GM13976 (cell line): ENCODE data around the gene RHOF.

Source experiments
- DNase-seq: peaks from one replicate; pipeline ENCODE4 v3.0.0; 2012; ENCODE audit warnings: low spot score
- in situ Hi-C: fragments of 300-500 bp; cut with MboI; formaldehyde crosslinking; loops from one replicate; pipeline ENCODE4 v1.12.0; 2022; ENCODE audit warnings: low sequenced_read_pairs, mixed read lengths, inconsistent platforms; ENCODE audit not compliant: unreplicated experiment
- TF ChIP-seq, protein P1 (sequence below): IDR thresholded peaks from 2 replicates; pipeline ENCODE4 v1.5.1; 2012; ENCODE audit warnings: borderline replicate concordance, mild to moderate bottlenecking; ENCODE audit not compliant: insufficient read depth; ENCODE audit errors: extremely low read depth, missing control alignments, control extremely low read depth

RHOF gene

DNA sequence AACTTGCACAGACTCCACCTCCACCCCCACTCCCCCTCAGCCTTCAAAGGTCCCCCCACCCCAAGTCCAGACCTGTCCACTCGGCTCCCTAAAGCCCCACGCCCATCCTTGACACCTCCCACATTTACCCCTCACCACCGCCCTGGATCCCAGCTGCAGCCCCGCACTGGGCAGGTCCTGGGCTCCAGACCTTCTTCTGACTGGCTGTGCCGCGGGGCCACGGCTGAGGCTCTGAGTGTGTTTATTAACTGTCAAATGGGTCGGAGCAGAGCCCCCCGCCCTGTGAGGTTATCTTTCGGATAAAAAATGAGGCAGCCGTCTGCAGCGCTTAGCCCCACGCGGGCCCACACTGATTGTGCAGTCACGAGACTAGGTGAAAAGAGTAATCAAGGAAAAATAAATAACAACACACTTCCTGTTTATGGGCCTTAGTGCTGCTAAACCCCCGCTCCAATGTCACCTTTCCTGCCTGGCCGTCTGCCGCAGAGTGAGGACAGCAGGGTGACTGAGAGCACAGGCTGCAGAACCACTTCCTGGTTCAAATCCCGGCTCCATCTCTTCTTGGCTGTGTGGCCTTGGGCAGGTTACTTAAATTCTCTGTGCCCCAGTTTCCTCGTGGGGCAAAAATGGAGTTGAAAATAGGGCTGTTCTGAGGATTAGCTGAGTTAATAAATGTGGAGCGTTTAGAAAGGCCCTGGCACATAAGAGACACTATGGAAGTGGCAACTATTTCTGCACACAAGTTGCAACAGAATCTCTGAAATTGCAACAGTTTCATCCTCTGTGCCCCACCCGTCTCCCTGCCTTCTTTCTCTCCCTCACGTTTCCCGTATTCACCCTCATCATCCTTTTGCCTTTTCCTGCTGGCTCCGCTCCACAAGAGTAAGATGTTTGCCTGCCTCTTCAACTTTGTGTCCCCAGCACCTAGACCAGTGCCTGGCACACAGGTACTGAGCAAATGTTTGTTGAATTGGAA, 19.7 kb upstream of the RHOF start:
- DNase-seq = no peak
- TF ChIP-seq, protein P1, sequence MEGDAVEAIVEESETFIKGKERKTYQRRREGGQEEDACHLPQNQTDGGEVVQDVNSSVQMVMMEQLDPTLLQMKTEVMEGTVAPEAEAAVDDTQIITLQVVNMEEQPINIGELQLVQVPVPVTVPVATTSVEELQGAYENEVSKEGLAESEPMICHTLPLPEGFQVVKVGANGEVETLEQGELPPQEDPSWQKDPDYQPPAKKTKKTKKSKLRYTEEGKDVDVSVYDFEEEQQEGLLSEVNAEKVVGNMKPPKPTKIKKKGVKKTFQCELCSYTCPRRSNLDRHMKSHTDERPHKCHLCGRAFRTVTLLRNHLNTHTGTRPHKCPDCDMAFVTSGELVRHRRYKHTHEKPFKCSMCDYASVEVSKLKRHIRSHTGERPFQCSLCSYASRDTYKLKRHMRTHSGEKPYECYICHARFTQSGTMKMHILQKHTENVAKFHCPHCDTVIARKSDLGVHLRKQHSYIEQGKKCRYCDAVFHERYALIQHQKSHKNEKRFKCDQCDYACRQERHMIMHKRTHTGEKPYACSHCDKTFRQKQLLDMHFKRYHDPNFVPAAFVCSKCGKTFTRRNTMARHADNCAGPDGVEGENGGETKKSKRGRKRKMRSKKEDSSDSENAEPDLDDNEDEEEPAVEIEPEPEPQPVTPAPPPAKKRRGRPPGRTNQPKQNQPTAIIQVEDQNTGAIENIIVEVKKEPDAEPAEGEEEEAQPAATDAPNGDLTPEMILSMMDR = no peak
- in situ Hi-C loops = no loop called here

DNA sequence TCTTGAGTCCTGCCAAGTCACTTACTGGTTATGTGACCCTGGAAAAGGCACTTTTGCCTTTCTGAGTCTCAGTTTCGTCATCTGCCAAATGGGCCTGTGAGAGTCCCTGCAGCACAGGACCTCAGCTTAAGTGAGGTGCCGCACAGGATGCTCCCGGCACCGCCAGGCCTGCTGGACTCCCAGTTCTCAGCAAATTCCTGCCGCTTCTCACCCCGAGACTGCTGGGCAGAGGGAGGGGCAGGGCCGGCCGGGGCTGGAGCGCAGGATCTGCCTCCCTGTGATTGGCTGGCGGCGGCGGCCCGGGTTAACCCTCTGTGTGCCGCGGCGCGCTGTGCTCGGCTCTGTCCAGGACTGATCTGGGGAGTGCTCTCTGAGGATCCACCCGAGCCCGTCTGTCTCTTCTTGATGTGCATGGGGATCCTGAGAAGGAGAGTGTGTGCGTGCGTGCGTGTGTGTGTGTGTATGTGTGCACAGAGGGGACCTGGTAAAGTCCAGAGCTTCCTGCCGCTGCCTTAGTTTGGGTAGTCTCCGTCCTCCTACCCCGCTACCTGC, 18.9 kb upstream of the RHOF start:
- TF ChIP-seq, protein P1 = no peak
- in situ Hi-C loops = no loop called here
- DNase-seq = peak; percentile 72

DNA sequence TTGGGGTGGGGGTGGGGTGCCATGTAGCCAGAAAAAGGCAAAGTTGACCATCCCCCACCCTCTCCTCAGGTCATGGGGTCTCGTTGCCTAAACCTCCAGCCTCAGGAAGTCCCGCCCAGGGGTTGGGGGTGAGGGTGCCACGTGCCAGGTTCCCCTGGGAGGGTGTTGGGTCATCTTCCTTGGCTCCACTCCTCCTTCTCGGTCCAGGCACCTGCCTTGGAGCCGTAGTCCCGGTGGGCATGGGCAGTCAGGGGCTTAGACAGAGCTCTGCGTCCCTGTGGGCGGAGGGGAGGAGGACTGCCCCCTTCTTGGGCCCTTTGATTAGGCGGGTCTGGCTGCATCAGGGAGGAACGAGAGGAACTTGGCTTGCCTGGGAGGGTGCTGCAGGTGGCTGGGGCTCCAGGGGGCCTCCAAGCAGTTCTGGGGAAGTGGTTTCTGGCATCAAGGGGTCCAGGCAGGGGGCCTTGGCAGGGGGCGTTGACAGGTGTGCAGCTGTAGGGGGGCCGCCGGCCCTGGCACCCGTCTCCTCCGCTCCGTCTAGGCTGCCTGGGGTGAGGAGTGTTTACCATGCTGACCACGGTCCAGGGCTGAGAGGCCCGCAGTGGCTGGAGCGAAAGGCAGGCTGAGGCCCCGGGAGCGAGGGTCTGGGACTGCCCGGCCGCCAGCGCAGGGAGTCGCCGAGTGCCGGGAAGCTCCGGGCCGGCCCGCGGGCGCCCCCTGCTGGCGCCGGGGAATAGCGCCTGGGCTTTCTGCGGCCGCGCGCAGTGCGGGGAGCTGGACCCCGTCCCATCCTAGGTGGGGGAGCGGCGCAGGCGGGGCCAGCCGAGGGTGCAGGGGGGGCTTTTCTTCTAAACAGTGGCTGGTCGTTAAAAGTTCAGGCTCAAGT, 18.2 kb upstream of the RHOF start:
- peak; percentile 94 for DNase-seq

DNA sequence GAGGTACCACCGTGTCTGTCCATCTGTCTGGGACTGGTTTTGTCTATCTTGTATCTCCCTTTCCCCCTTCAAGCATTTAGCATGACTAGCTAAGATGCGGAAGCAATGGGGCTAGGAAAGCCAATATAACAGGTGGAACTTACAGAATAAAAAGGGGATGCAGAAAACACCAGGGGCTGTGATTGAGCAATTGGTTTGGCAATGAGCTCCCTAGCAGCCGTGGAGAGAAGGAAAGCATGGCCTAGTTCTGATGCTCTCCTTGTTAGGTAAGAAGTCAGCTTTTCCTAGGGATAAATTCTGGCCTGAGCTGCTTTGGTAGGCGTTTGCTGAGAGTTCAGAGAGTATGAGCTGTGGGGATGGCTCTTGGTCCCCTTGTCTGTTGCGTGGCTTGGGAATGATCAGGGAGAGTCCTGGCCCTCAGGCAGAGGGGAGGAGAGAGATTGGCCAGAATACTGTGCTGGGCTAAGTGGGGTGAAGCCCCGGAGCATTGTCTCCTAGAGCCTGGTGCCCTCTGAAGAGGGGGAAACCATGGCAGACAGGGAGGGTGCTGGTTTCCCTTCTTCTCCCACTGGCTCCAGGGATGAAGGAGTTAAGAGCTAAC, 17.4 kb upstream of the RHOF start:
- DNase-seq = no peak
- TF ChIP-seq, protein P1 = no peak
- in situ Hi-C loops = no loop called here

More for the DNA sequence above, 18.2 kb upstream of the RHOF start:
- in situ Hi-C loops = no loop called here
- TF ChIP-seq, protein P1 = peak; percentile 93

DNA sequence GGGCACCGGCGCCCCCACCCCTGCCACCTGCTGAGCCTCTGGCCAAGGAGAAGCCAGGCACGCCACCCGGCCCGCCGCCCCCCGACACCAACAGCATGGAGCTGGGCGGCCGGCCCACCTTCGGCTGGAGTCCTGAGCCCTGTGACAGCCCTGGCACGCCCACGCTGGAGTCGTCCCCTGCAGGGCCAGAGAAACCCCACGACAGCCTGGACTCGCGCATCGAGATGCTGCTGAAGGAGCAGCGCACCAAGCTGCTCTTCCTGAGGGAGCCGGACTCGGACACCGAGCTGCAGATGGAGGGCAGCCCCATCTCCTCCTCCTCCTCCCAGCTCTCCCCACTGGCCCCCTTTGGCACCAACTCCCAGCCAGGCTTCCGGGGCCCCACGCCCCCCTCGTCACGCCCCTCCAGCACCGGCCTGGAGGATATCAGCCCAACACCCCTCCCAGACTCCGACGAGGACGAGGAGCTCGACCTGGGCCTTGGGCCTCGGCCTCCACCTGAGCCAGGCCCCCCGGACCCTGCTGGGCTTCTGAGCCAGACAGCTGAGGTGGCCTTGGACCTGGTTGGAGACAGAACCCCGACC, 16.8 kb upstream of the RHOF start:
- no peak for DNase-seq
- TF ChIP-seq, protein P1 = no peak
- in situ Hi-C loops = no loop called here

DNA sequence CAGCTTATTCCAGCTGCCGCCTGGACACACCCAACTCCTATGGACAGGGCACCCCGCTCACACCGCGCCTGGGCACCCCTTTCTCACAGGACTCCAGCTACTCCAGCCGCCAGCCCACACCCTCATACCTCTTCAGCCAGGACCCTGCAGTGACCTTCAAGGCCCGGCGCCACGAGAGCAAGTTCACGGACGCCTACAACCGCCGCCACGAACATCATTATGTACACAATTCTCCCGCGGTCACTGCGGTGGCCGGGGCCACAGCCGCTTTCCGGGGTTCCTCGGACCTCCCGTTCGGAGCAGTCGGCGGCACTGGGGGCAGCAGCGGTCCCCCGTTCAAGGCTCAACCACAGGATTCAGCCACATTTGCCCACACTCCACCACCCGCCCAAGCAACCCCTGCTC, 16.2 kb upstream of the RHOF start:
- no peak for DNase-seq
- TF ChIP-seq, protein P1 = no peak
- in situ Hi-C loops = no loop called here
